Gastrocnemius medialis (tissue), 4 donors: Measurements from ENCODE around the gene SYTL2. TPM values are rescaled to one million over a fixed set of nuclear protein-coding genes. Genes with fewer than 3 reads are reported as not detected.
A peak's percentile ranks its signal among the peaks of the same experiment; 100 is the strongest.

ENCODE experiments used
- ATAC-seq, 2 donors: fragments of 150-250 bp; one replicate each; pipeline ENCODE4 v1.9.1; 2016
- DNase-seq, 2 donors: peaks; one replicate each; pipeline ENCODE4 v3.0.0-alpha.2; 2019
- H3K27ac ChIP-seq, 4 donors: fragments of 200-600 bp; sonication (generic); 1 replicate in 1 of 4; 2 replicates in 3 of 4; pipeline ENCODE4 v1.5.1; 2016 to 2018; ENCODE audit warnings: mild to moderate bottlenecking in 2 of 4, moderate library complexity in 1 of 4
- H3K27me3 ChIP-seq, 3 donors: fragments of 200-600 bp; sonication (generic) in 2 of 3; 1 replicate in 1 of 3; 2 replicates in 2 of 3; pipeline versions ENCODE4 v1.5.1 to v1.6.0; 2016 to 2019; ENCODE audit warnings: mild to moderate bottlenecking in 1 of 3, moderate library complexity in 1 of 3
- H3K36me3 ChIP-seq, 2 donors: fragments of 200-600 bp; sonication (generic) in 1 of 2; one replicate each; pipeline ENCODE4 v1.5.1; 2017 to 2018
- H3K4me1 ChIP-seq, 2 donors: fragments of 200-600 bp; sonication (generic) in 1 of 2; one replicate each; pipeline ENCODE4 v1.5.1; 2016 to 2017; ENCODE audit warnings: mild to moderate bottlenecking in 2 of 2
- H3K4me3 ChIP-seq, 4 donors: fragments of 200-600 bp; sonication (generic) in 3 of 4; 1 replicate in 1 of 4; 2 replicates in 3 of 4; pipeline ENCODE4 v1.5.1; 2016 to 2019; ENCODE audit warnings: mild to moderate bottlenecking in 2 of 4
- H3K9me3 ChIP-seq, 3 donors: fragments of 200-600 bp; sonication (generic) in 2 of 3; 1 replicate in 1 of 3; 2 replicates in 2 of 3; pipeline ENCODE4 v1.5.1; 2016 to 2019
- CTCF ChIP-seq, 5 experiments: fragments of 450-650 bp in 3 of 5; fragments of 200-600 bp in 2 of 5; sonication (generic) in 2 of 5; IDR thresholded peaks in 4 of 5; conservative IDR thresholded peaks in 1 of 5; 1 replicate in 4 of 5; 2 replicates in 1 of 5; pipeline ENCODE4 v1.5.1; 2016 to 2019; ENCODE audit warnings: antibody characterized with exemption in 5 of 5, mild to moderate bottlenecking in 3 of 5, moderate library complexity in 3 of 5
- POLR2A ChIP-seq, 2 donors: fragments of 450-650 bp; IDR thresholded peaks; one replicate each; pipeline ENCODE4 v1.6.1; 2017; ENCODE audit warnings: antibody characterized with exemption in 2 of 2, mild to moderate bottlenecking in 2 of 2, moderate library complexity in 2 of 2
- in situ Hi-C, 4 donors: fragments of 200-750 bp; cut with MboI; loops; one replicate each; pipeline versions ENCODE4 v1.15.0 to v1.8.0; 2017; ENCODE audit warnings: low sequenced_read_pairs in 4 of 4
- intact Hi-C: fragments of 100-400 bp; cut with DNase I; formaldehyde crosslinking; loops from one replicate; pipeline ENCODE4 v1.15.1; 2023; ENCODE audit warnings: low total_unique reads
- total RNA-seq, 4 donors: library from RNA; depleted of rRNA; stranded (reverse); fragments of >200 nt; gene quantifications; one replicate each; pipeline versions ENCODE4 v1.1.0 to v1.2.3, GENCODE V29; 2016

The SYTL2 gene
- total RNA-seq, 4 donors from 2014 or later = 0.97 to 11.9 (median 2.7) TPM

- intact Hi-C loops (no loop called here), in situ Hi-C loops (no loop called here)
- H3K36me3 ChIP-seq = no peaks in the 10 kb centered on the region
- H3K27me3 ChIP-seq = peaks cover 0 to 4% (median 0%) of the 10 kb centered on the region in 3 donors
- H3K9me3 ChIP-seq = no peaks in the 10 kb centered on the region
- peak overlapping the region in 2 of 4 donors; percentile 36 to 57 for H3K27ac ChIP-seq
- peaks cover 6 to 18% of the 10 kb centered on the region in 2 donors for H3K4me1 ChIP-seq
- DNase-seq = no peak
- ATAC-seq = no peak
- TF ChIP-seq POLR2A (IDR thresholded peaks at IDR 0.05) (no peak), CTCF (IDR thresholded peaks at IDR 0.05 in 4 of 5, conservative IDR thresholded peaks at IDR 0.05 in 1 of 5) (no peak)
- no peak overlapping the region for H3K4me3 ChIP-seq
These were observed 93.5 kb downstream of the SYTL2 start for GRCh38 chr11:85717429-85717828.

- intact Hi-C loops = no loop called here
- Histone ChIP-seq H3K27me3 (no peaks in the 10 kb centered on the region), H3K9me3 (no peaks in the 10 kb centered on the region), H3K36me3 (no peaks in the 10 kb centered on the region), H3K4me3 (no peak overlapping the region), H3K27ac (no peak overlapping the region), H3K4me1 (peaks cover 0 to 5% of the 10 kb centered on the region in 2 donors)
- no peak for TF ChIP-seq CTCF (IDR thresholded peaks at IDR 0.05 in 4 of 5, conservative IDR thresholded peaks at IDR 0.05 in 1 of 5)
- TF ChIP-seq POLR2A (IDR thresholded peaks at IDR 0.05) = no peak
- no peak for ATAC-seq
- in situ Hi-C loops = no loop called here
- DNase-seq = no peak
These were observed 98.0 kb downstream of the SYTL2 start for GRCh38 chr11:85712953-85713352.

GRCh38 chr11:85710917-85711316 is 100.0 kb downstream of the SYTL2 start:
- DNase-seq (no peak), ATAC-seq (no peak)
- Histone ChIP-seq H3K27me3 (no peaks in the 10 kb centered on the region), H3K36me3 (no peaks in the 10 kb centered on the region), H3K4me1 (no peaks in the 10 kb centered on the region), H3K4me3 (no peak overlapping the region), H3K9me3 (no peaks in the 10 kb centered on the region), H3K27ac (no peak overlapping the region)
- TF ChIP-seq CTCF (IDR thresholded peaks at IDR 0.05 in 4 of 5, conservative IDR thresholded peaks at IDR 0.05 in 1 of 5) = no peak
- no peak for TF ChIP-seq POLR2A (IDR thresholded peaks at IDR 0.05)
- intact Hi-C loops = no loop called here
- in situ Hi-C loops = no loop called here

GRCh38 chr11:85709941-85710702 is 100.8 kb downstream of the SYTL2 start:
- no peak for DNase-seq

More at GRCh38 chr11:85709941-85710702, 100.8 kb downstream of the SYTL2 start:
- TF ChIP-seq CTCF (IDR thresholded peaks at IDR 0.05 in 4 of 5, conservative IDR thresholded peaks at IDR 0.05 in 1 of 5) = no peak
- TF ChIP-seq POLR2A (IDR thresholded peaks at IDR 0.05) = no peak
- Histone ChIP-seq H3K36me3 (no peaks in the 10 kb centered on the region), H3K27me3 (no peaks in the 10 kb centered on the region), H3K4me3 (no peak overlapping the region), H3K27ac (no peak overlapping the region), H3K4me1 (no peaks in the 10 kb centered on the region), H3K9me3 (no peaks in the 10 kb centered on the region)
- intact Hi-C loops = no loop called here
- no peak for ATAC-seq
- in situ Hi-C loops = no loop called here
